Dermis blood vessel endothelial cell (primary cell): ENCODE data around the gene VSIG10. TPM values are rescaled to one million over a fixed set of nuclear protein-coding genes. Genes with fewer than 3 reads are reported as not detected.
A peak's percentile ranks its signal among the peaks of the same experiment; 100 is the strongest.

ENCODE experiments used
- DNase-seq: peaks from one replicate; pipeline ENCODE4 v3.0.0; 2010
- total RNA-seq: library from RNA; depleted of rRNA; stranded (reverse); fragments of >200 nt; gene quantifications from 2 replicates; pipeline ENCODE4 v1.2.3, GENCODE V29; 2014

Gene VSIG10
- total RNA-seq, 1 donor from 2014 or later, result 63.5 TPM

- peak; percentile 48 for DNase-seq
These were observed 44.2 kb downstream of the VSIG10 start for GRCh38 chr12:118059341-118060191.

- no peak for DNase-seq
These were observed 44.9 kb downstream of the VSIG10 start for GRCh38 chr12:118058881-118059280.

GRCh38 chr12:118058227-118058626, 45.6 kb downstream of the VSIG10 start:
- DNase-seq, result no peak

GRCh38 chr12:118055865-118056773, 47.7 kb downstream of the VSIG10 start:
- DNase-seq, result no peak

GRCh38 chr12:118055144-118055557, 48.7 kb downstream of the VSIG10 start:
- peak; percentile 73 for DNase-seq

GRCh38 chr12:118053071-118053985, 50.5 kb downstream of the VSIG10 start:
- DNase-seq, result peak; percentile 23

GRCh38 chr12:118052324-118053070, 51.3 kb downstream of the VSIG10 start:
- DNase-seq, result peak; percentile 93

- no peak for DNase-seq
These were observed 52.6 kb downstream of the VSIG10 start for GRCh38 chr12:118050972-118051910.

- no peak for DNase-seq
These were observed 57.4 kb downstream of the VSIG10 start for GRCh38 chr12:118046430-118046829.

- DNase-seq, result no peak
These were observed 59.2 kb downstream of the VSIG10 start for GRCh38 chr12:118044577-118044976.

GRCh38 chr12:118044075-118044474, 59.7 kb downstream of the VSIG10 start:
- DNase-seq, result no peak

- DNase-seq, result no peak
These were observed 61.7 kb downstream of the VSIG10 start for GRCh38 chr12:118042091-118042490.

- DNase-seq, result no peak
These were observed 65.7 kb downstream of the VSIG10 start for GRCh38 chr12:118038137-118038536.

- no peak for DNase-seq
These were observed 67.0 kb downstream of the VSIG10 start for GRCh38 chr12:118036672-118037411.

GRCh38 chr12:118035190-118036041, 68.4 kb downstream of the VSIG10 start:
- peak; percentile 53 for DNase-seq

- peak; percentile 40 for DNase-seq
These were observed 69.2 kb downstream of the VSIG10 start for GRCh38 chr12:118034429-118035189.

GRCh38 chr12:118033902-118034301, 69.9 kb downstream of the VSIG10 start:
- DNase-seq, result no peak

GRCh38 chr12:118033323-118033722, 70.5 kb downstream of the VSIG10 start:
- DNase-seq, result peak; percentile 53
